HG02759 (cell line): Measurements from ENCODE around the gene RNASE9.
A peak's percentile ranks its signal among the peaks of the same experiment; 100 is the strongest.
"Not testable (repeated sequence)": the region's sequence is repeated elsewhere in the genome, so short reads cannot be mapped to it uniquely, and the experiment has no call there.

Experiments
- ATAC-seq: cut with Tn5 transposase; IDR thresholded peaks from one replicate; pipeline ENCODE4 v1.9.1; 2021; ENCODE audit warnings: mild to moderate bottlenecking, moderate library complexity; ENCODE audit not compliant: unreplicated experiment

Gene RNASE9

GRCh38 chr14:20560961-20561360 is at the start of gene RNASE9:
Gene RNASE9 (minus strand): TSS chr14:20561047.
- ATAC-seq = no peak

- ATAC-seq = peak; percentile 31
These were observed 49.3 kb upstream of the RNASE9 start for GRCh38 chr14:20610002-20610765.

- ATAC-seq = no peak
These were observed 48.6 kb upstream of the RNASE9 start for GRCh38 chr14:20609215-20610001.

- no peak for ATAC-seq
These were observed 47.7 kb upstream of the RNASE9 start for GRCh38 chr14:20608383-20609110.

- ATAC-seq = no peak
These were observed 46.8 kb upstream of the RNASE9 start for GRCh38 chr14:20607617-20608016.

GRCh38 chr14:20606902-20607242 is 46.0 kb upstream of the RNASE9 start:
- ATAC-seq = no peak

- no peak for ATAC-seq
These were observed 45.5 kb upstream of the RNASE9 start for GRCh38 chr14:20606190-20606901.

GRCh38 chr14:20603813-20604690 is 43.2 kb upstream of the RNASE9 start:
- ATAC-seq = no peak

- no peak for ATAC-seq
These were observed 41.7 kb upstream of the RNASE9 start for GRCh38 chr14:20602583-20602982.

GRCh38 chr14:20601522-20601921 is 40.7 kb upstream of the RNASE9 start:
- no peak for ATAC-seq

GRCh38 chr14:20597108-20597507 is 36.3 kb upstream of the RNASE9 start:
- no peak for ATAC-seq

GRCh38 chr14:20595726-20596125 is 34.9 kb upstream of the RNASE9 start:
- not testable (repeated sequence) for ATAC-seq

GRCh38 chr14:20592574-20592973 is 31.7 kb upstream of the RNASE9 start:
- no peak for ATAC-seq

- no peak for ATAC-seq
These were observed 30.4 kb upstream of the RNASE9 start, which contains the start of gene RNASE12 for GRCh38 chr14:20591235-20591634. Gene RNASE12 (minus strand): TSS chr14:20591376. CDS start chr14:20590723, 653 bp downstream.

GRCh38 chr14:20587489-20588154 is 26.8 kb upstream of the RNASE9 start, which contains the start of gene RNASE11:
Gene RNASE11 (minus strand): TSS chr14:20588001.
- no peak for ATAC-seq

GRCh38 chr14:20583908-20584307 is 23.1 kb upstream of the RNASE9 start:
- ATAC-seq = no peak

GRCh38 chr14:20583142-20583541 is 22.3 kb upstream of the RNASE9 start:
- no peak for ATAC-seq

GRCh38 chr14:20580242-20580641 is 19.4 kb upstream of the RNASE9 start:
- no peak for ATAC-seq

GRCh38 chr14:20578784-20579502 is 18.1 kb upstream of the RNASE9 start:
- ATAC-seq = no peak
